Measurements from ENCODE around the gene TRMT10A.

The TRMT10A gene

GRCh38 chr4:99594818-99595217, 31.0 kb upstream of the TRMT10A start:
- in situ Hi-C loops (cut with MboI; ENCODE audit: low pct_unique_long_range_greater_than_20kb, low sequenced_read_pairs, unreplicated experiment), result no loop called here
- TF ChIP-seq CTCF (IDR thresholded peaks at IDR 0.05; ENCODE audit: extremely low read depth, insufficient read depth, missing control alignments), result no peak
- no peak for DNase-seq (ENCODE audit: low spot score)

- in situ Hi-C loops (cut with MboI; ENCODE audit: low pct_unique_long_range_greater_than_20kb, low sequenced_read_pairs, unreplicated experiment), result no loop called here
- DNase-seq (ENCODE audit: low spot score), result no peak
- no peak for TF ChIP-seq CTCF (IDR thresholded peaks at IDR 0.05; ENCODE audit: extremely low read depth, insufficient read depth, missing control alignments)
Measured at GRCh38 chr4:99593781-99594641, 30.2 kb upstream of the TRMT10A start.

GRCh38 chr4:99591757-99592156, 27.9 kb upstream of the TRMT10A start:
- in situ Hi-C loops (cut with MboI; ENCODE audit: low pct_unique_long_range_greater_than_20kb, low sequenced_read_pairs, unreplicated experiment), result no loop called here
- DNase-seq (ENCODE audit: low spot score), result no peak
- TF ChIP-seq CTCF (IDR thresholded peaks at IDR 0.05; ENCODE audit: extremely low read depth, insufficient read depth, missing control alignments), result no peak

- DNase-seq (ENCODE audit: low spot score), result no peak
- TF ChIP-seq CTCF (IDR thresholded peaks at IDR 0.05; ENCODE audit: extremely low read depth, insufficient read depth, missing control alignments), result no peak
- in situ Hi-C loops (cut with MboI; ENCODE audit: low pct_unique_long_range_greater_than_20kb, low sequenced_read_pairs, unreplicated experiment), result no loop called here
Measured at GRCh38 chr4:99587803-99588202, 24.0 kb upstream of the TRMT10A start.

- no peak for DNase-seq (ENCODE audit: low spot score)
- TF ChIP-seq CTCF (IDR thresholded peaks at IDR 0.05; ENCODE audit: extremely low read depth, insufficient read depth, missing control alignments), result no peak
- in situ Hi-C loops (cut with MboI; ENCODE audit: low pct_unique_long_range_greater_than_20kb, low sequenced_read_pairs, unreplicated experiment), result no loop called here
Measured at GRCh38 chr4:99587309-99587708, 23.5 kb upstream of the TRMT10A start.

- in situ Hi-C loops (cut with MboI; ENCODE audit: low pct_unique_long_range_greater_than_20kb, low sequenced_read_pairs, unreplicated experiment), result no loop called here
- no peak for DNase-seq (ENCODE audit: low spot score)
- no peak for TF ChIP-seq CTCF (IDR thresholded peaks at IDR 0.05; ENCODE audit: extremely low read depth, insufficient read depth, missing control alignments)
Measured at GRCh38 chr4:99586797-99587196, 23.0 kb upstream of the TRMT10A start.
